ENCODE results near the gene CRADD.
"Not testable (repeated sequence)": the region's sequence is repeated elsewhere in the genome, so short reads cannot be mapped to it uniquely, and the experiment has no call there.

CRADD gene

GRCh38 chr12:93870020-93870795, 193.0 kb downstream of the CRADD start:
- DNase-seq (ENCODE audit: insufficient read length, low spot score) (no peak), FAIRE-seq (no peak)
- TF ChIP-seq CTCF (IDR thresholded peaks at IDR 0.05; ENCODE audit: insufficient read depth, missing control alignments), result no peak

- FAIRE-seq, result not testable (repeated sequence)
Observed at GRCh38 chr12:93871566-93871965, 194.4 kb downstream of the CRADD start.

GRCh38 chr12:93873561-93873960, 196.4 kb downstream of the CRADD start:
- FAIRE-seq, result no peak

More at GRCh38 chr12:93871566-93871965, 194.4 kb downstream of the CRADD start:
- not testable (repeated sequence) for DNase-seq (ENCODE audit: insufficient read length, low spot score)

GRCh38 chr12:93875157-93875556, 198.0 kb downstream of the CRADD start:
- no peak for DNase-seq (ENCODE audit: insufficient read length, low spot score)
- TF ChIP-seq CTCF (IDR thresholded peaks at IDR 0.05; ENCODE audit: insufficient read depth, missing control alignments), result no peak
- FAIRE-seq, result no peak

More at GRCh38 chr12:93873561-93873960, 196.4 kb downstream of the CRADD start:
- TF ChIP-seq CTCF (IDR thresholded peaks at IDR 0.05; ENCODE audit: insufficient read depth, missing control alignments), result no peak
- DNase-seq (ENCODE audit: insufficient read length, low spot score), result no peak

GRCh38 chr12:93876360-93876759, 199.2 kb downstream of the CRADD start:
- DNase-seq (ENCODE audit: insufficient read length, low spot score) (no peak), FAIRE-seq (no peak)
- TF ChIP-seq CTCF (IDR thresholded peaks at IDR 0.05; ENCODE audit: insufficient read depth, missing control alignments), result no peak

- DNase-seq (ENCODE audit: insufficient read length, low spot score) (no peak), FAIRE-seq (no peak)
- no peak for TF ChIP-seq CTCF (IDR thresholded peaks at IDR 0.05; ENCODE audit: insufficient read depth, missing control alignments)
Observed at GRCh38 chr12:93877446-93877845, 200.3 kb downstream of the CRADD start.

- no peak for FAIRE-seq
- no peak for TF ChIP-seq CTCF (IDR thresholded peaks at IDR 0.05; ENCODE audit: insufficient read depth, missing control alignments)
- no peak for DNase-seq (ENCODE audit: insufficient read length, low spot score)
Observed at GRCh38 chr12:93879476-93880421, 202.6 kb downstream of the CRADD start.
